Endothelial cell of umbilical vein (primary cell): ENCODE measurements around the gene KCNQ2. TPM values are rescaled to one million over a fixed set of nuclear protein-coding genes. Genes with fewer than 3 reads are reported as not detected.

Experiments
- BruUV-seq: library from RNA; stranded (reverse); fragments of 400-500 nt; replicated peaks from 2 replicates; lab custom pipeline; 2021; lab: Mats Ljungman, UMichigan
- CTCF ChIA-PET: fragments of 300-600, 350-600 bp; sonication (Branson Sonifier 250); formaldehyde crosslinking; loops from one replicate; lab custom pipeline; 2021; ENCODE audit warnings: antibody characterized with exemption, inconsistent platforms; lab: Charles Lee
- POLR2A ChIA-PET: fragments of 300-600, 350-600 bp; sonication (Branson Sonifier 250); formaldehyde crosslinking; loops from one replicate; lab custom pipeline; 2021; ENCODE audit warnings: antibody characterized with exemption, inconsistent platforms; lab: Charles Lee
- DNase-seq: peaks from one replicate; pipeline ENCODE4 v3.0.0-alpha.2; 2011; ENCODE audit warnings: low read depth, low spot score
- FAIRE-seq: peaks from 2 replicates; lab custom pipeline; 2011; peaks lifted over from hg19 to GRCh38; lab: Jason Lieb, UNC
- H2AFZ ChIP-seq: 2 replicates; pipeline ENCODE4 v1.6.0; 2012; ENCODE audit warnings: low read depth, low read length, control low read depth, inconsistent platforms
- H3K27ac ChIP-seq: 2 replicates; pipeline ENCODE4 v1.5.1; 2011; ENCODE audit warnings: low read depth, mild to moderate bottlenecking, control low read depth, low read length, moderate library complexity; ENCODE audit not compliant: insufficient read depth
- H3K27me3 ChIP-seq, 2 experiments: 2 replicates each; pipeline versions ENCODE4 v1.6.0 to v1.6.1; 2011; ENCODE audit warnings: low read length in 2 of 2, mixed read lengths in 1 of 2; ENCODE audit not compliant: control insufficient read depth in 2 of 2, insufficient read depth in 2 of 2
- H3K36me3 ChIP-seq, 2 experiments: 2 replicates in 1 of 2; 3 replicates in 1 of 2; pipeline ENCODE4 v1.5.1; 2011; ENCODE audit warnings: low read length in 2 of 2, mild to moderate bottlenecking in 1 of 2, moderate library complexity in 1 of 2; ENCODE audit not compliant: control insufficient read depth in 2 of 2, insufficient read depth in 2 of 2; ENCODE audit errors: extremely low read depth in 1 of 2
- H3K4me1 ChIP-seq: 3 replicates; pipeline ENCODE4 v1.5.1; 2011; ENCODE audit warnings: mild to moderate bottlenecking, low read length; ENCODE audit not compliant: control insufficient read depth, insufficient read depth; ENCODE audit errors: extremely low read depth
- H3K4me2 ChIP-seq: 2 replicates; pipeline ENCODE4 v1.6.1; 2011; ENCODE audit warnings: low read length, control low read depth, mixed read lengths; ENCODE audit not compliant: insufficient read depth
- H3K4me3 ChIP-seq, 3 experiments: fragments of 200-600 bp in 1 of 3; sonication (generic), shearing (Covaris generic) in 1 of 3; replicated peaks in 1 of 3; 2 replicates each; pipeline ENCODE4 v1.5.1; 2011 to 2016; ENCODE audit warnings: control low read depth in 3 of 3, low read length in 3 of 3, mild to moderate bottlenecking in 2 of 3, inconsistent platforms in 1 of 3, low read depth in 1 of 3, moderate library complexity in 1 of 3; ENCODE audit not compliant: insufficient read depth in 1 of 3
- H3K79me2 ChIP-seq: 2 replicates; pipeline ENCODE4 v1.6.0; 2012; ENCODE audit warnings: low read length, inconsistent platforms; ENCODE audit not compliant: control insufficient read depth, insufficient read depth
- H3K9ac ChIP-seq: replicated peaks from 2 replicates; pipeline ENCODE3; 2011; ENCODE audit warnings: low read length, control low read depth; ENCODE audit not compliant: insufficient read depth; ENCODE audit errors: extremely low read depth
- H3K9me1 ChIP-seq: replicated peaks from 3 replicates; pipeline ENCODE4 v1.6.0; 2011; ENCODE audit warnings: mild to moderate bottlenecking, low read length; ENCODE audit not compliant: control insufficient read depth, insufficient read depth; ENCODE audit errors: extremely low read depth
- H3K9me3 ChIP-seq: replicated peaks from 2 replicates; pipeline ENCODE4 v1.5.1; 2012; ENCODE audit warnings: low read length, inconsistent platforms; ENCODE audit not compliant: control insufficient read depth, insufficient read depth
- H4K20me1 ChIP-seq: replicated peaks from 2 replicates; pipeline ENCODE3; 2011; ENCODE audit warnings: mild to moderate bottlenecking, low read length; ENCODE audit not compliant: control insufficient read depth, insufficient read depth; ENCODE audit errors: extremely low read depth
- EZH2 ChIP-seq: IDR thresholded peaks from 2 replicates; pipeline ENCODE4 v1.6.1; 2012; ENCODE audit warnings: borderline replicate concordance, low read depth, mild to moderate bottlenecking, moderate library complexity, low read length, inconsistent platforms; ENCODE audit not compliant: severe bottlenecking
- FOS ChIP-seq: IDR thresholded peaks from 2 replicates; pipeline ENCODE4 v1.6.1; 2011; ENCODE audit warnings: mild to moderate bottlenecking, low read length, moderate library complexity, borderline replicate concordance; ENCODE audit not compliant: insufficient read depth
- GATA2 ChIP-seq: IDR thresholded peaks from 2 replicates; pipeline ENCODE4 v1.7.0; 2011; ENCODE audit warnings: low read depth, mild to moderate bottlenecking, moderate library complexity, mixed read lengths, low read length; ENCODE audit not compliant: insufficient read length, insufficient read depth
- JUN ChIP-seq: IDR thresholded peaks from 2 replicates; pipeline ENCODE4 v1.6.1; 2011; ENCODE audit warnings: borderline replicate concordance, low read depth; ENCODE audit not compliant: insufficient read length, insufficient read depth
- MYC ChIP-seq: IDR thresholded peaks from one replicate; pipeline ENCODE4 v1.6.1; 2011; ENCODE audit warnings: mild to moderate bottlenecking, low read depth, low read length
- POLR2A ChIP-seq: IDR thresholded peaks from 2 replicates; pipeline ENCODE4 v1.6.1; 2012; ENCODE audit warnings: low read depth, mild to moderate bottlenecking, control low read depth, low read length
- POLR2AphosphoS5 ChIP-seq: IDR thresholded peaks from 2 replicates; pipeline ENCODE4 v1.6.1; 2012; ENCODE audit warnings: low read depth, mild to moderate bottlenecking, control low read depth, low read length, moderate library complexity; ENCODE audit not compliant: insufficient read depth
- dilution Hi-C: fragments of 300-500 bp; cut with MboI; formaldehyde crosslinking; loops from one replicate; pipeline ENCODE4 v1.15.0; 2019; ENCODE audit warnings: low sequenced_read_pairs; ENCODE audit not compliant: extremely low pct_ligation_motif_present
- intact Hi-C: fragments of 100-400 bp; cut with micrococcal nuclease; formaldehyde crosslinking; loops from one replicate; pipeline ENCODE4 v1.10.0; 2022
- polyA plus RNA-seq, 4 experiments: library from polyadenylated mRNA; depleted of rRNA in 3 of 4; stranded (reverse) in 3 of 4; unstranded in 1 of 4; fragments of >200 nt; gene quantifications; 2 replicates each; pipeline versions ENCODE4 v1.2.1 to v1.2.3, GENCODE V29; 2011 to 2012; ENCODE audit warnings: missing spikeins in 1 of 4
- total RNA-seq: library from RNA; stranded (reverse); gene quantifications from 2 replicates; pipeline ENCODE4 v1.2.3, GENCODE V29; 2021
- TF ChIP-seq, protein P1 (sequence below), 2 donors: IDR thresholded peaks; 1 replicate in 1 of 2; 2 replicates in 1 of 2; pipeline ENCODE4 v1.5.1; 2011; ENCODE audit warnings: low read length in 2 of 2, mild to moderate bottlenecking in 2 of 2, moderate library complexity in 2 of 2, control low read depth in 1 of 2, inconsistent platforms in 1 of 2, low read depth in 1 of 2; ENCODE audit not compliant: insufficient read depth in 1 of 2; ENCODE audit errors: extremely low read depth in 1 of 2
- TF ChIP-seq, protein P2 (sequence below): IDR thresholded peaks from 2 replicates; pipeline ENCODE4 v1.6.1; 2011; ENCODE audit not compliant: insufficient read depth, insufficient read length

The KCNQ2 gene
- total and polyA plus RNA-seq, 2 donors (not counting 3 experiments of a cell fraction or from before 2014, with no cell fraction given): not detected

DNA sequence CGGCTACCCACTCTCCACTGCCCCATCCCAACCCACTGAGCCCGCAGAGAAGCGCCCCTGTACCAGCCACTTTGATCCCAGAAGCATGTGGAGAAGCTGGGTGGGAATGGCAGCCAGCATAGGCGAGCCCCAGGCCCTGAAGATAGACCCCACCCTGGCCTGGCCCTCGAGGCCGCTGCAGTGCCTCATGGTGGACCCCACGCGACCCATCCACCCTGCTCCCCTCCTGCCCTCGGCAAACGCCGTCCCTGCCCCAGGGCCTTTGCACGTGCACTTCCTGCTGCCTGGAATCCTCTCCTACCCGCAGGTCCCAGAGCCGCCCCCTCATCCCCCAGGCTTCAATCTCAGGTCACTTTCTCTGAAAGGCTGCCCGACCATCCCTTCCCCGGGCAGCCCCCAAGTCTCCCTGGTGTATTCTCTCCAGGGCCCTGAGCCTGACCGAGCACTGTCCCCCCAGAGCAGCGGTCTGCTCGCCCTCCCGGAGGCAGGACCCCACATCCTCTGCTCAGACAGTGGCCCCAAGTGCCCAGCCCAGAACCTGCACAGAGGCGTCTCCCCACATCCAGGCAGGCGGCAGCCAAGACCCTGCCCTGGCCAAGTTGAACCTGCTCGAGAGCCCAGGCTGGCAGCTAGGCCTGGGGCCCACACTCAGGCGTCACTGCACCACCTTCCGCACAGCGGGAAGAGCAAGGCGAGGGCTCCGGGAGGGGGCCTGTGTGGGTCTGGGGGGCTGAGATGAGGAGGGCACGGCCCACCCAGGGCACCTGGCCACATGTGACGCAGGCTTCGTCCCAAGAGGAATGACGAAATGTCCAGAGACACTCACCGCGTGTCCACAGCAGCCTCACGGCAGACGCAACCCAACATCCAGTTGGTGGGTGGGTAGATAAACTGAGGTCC lies 14.0 kb downstream of the KCNQ2 start:
- ChIA-PET POLR2A (no interaction called here), CTCF (no interaction called here)
- dilution Hi-C loops (no loop called here), intact Hi-C loops (no loop called here)
- H3K27ac ChIP-seq: no peak overlapping the region
- H3K9me3 ChIP-seq: no peaks in the 10 kb centered on the region
- DNase-seq: no peak
- TF ChIP-seq POLR2A: no peak
- no peak for TF ChIP-seq GATA2
- no peak for TF ChIP-seq MYC
- no peak for TF ChIP-seq EZH2
- TF ChIP-seq JUN: no peak
- no peaks in the 10 kb centered on the region for H3K4me1 ChIP-seq
- H3K36me3 ChIP-seq: no peaks in the 10 kb centered on the region
- H3K4me2 ChIP-seq: no peak overlapping the region
- no peaks in the 10 kb centered on the region for H3K79me2 ChIP-seq
- no TSS peak for BruUV-seq
- no peaks in the 10 kb centered on the region for H3K9me1 ChIP-seq
- no peak for FAIRE-seq
- no peak overlapping the region for H3K4me3 ChIP-seq
- peaks cover 5 to 11% of the 10 kb centered on the region in 2 experiments for H3K27me3 ChIP-seq
- no peak overlapping the region for H3K9ac ChIP-seq
- H2AFZ ChIP-seq: no peak overlapping the region
- no peaks in the 10 kb centered on the region for H4K20me1 ChIP-seq

DNA sequence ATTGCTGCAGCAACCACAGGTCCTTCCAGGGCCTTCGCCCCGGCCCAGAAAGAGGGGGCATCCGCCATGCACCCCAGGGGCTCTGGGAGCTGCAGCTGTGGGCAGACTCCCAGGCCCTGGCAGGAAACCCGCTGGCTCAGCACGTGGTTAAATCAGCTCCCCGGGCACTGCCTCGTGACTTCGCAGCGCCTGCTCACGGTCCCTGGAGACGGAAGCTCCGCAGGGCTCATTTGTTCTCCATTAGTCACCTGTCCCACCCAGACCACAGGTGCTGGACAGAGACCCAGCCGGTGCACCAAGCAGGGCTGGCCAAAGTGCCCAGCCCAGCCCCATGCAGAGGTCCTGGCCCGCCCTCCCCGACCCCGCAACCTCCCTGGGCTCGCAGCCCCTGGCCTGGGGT lies 14.7 kb downstream of the KCNQ2 start:
- dilution Hi-C loops: no loop called here
- intact Hi-C loops: no loop called here
- BruUV-seq: no TSS peak
- ChIA-PET CTCF (no interaction called here), POLR2A (no interaction called here)
- no peak overlapping the region for H3K4me3 ChIP-seq
- DNase-seq (no peak), FAIRE-seq (no peak)
- H3K4me1 ChIP-seq: no peaks in the 10 kb centered on the region
- TF ChIP-seq EZH2: no peak
- TF ChIP-seq, protein P1, sequence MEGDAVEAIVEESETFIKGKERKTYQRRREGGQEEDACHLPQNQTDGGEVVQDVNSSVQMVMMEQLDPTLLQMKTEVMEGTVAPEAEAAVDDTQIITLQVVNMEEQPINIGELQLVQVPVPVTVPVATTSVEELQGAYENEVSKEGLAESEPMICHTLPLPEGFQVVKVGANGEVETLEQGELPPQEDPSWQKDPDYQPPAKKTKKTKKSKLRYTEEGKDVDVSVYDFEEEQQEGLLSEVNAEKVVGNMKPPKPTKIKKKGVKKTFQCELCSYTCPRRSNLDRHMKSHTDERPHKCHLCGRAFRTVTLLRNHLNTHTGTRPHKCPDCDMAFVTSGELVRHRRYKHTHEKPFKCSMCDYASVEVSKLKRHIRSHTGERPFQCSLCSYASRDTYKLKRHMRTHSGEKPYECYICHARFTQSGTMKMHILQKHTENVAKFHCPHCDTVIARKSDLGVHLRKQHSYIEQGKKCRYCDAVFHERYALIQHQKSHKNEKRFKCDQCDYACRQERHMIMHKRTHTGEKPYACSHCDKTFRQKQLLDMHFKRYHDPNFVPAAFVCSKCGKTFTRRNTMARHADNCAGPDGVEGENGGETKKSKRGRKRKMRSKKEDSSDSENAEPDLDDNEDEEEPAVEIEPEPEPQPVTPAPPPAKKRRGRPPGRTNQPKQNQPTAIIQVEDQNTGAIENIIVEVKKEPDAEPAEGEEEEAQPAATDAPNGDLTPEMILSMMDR (IDR thresholded peaks at IDR 0.05; ENCODE audit: extremely low read depth in 1 of 2, insufficient read depth in 1 of 2, low read depth in 1 of 2, low read length in 2 of 2): no peak
- TF ChIP-seq MYC: no peak
- no peak for TF ChIP-seq JUN
- no peak for TF ChIP-seq FOS
- TF ChIP-seq POLR2A: no peak
- TF ChIP-seq POLR2AphosphoS5: no peak
- TF ChIP-seq, protein P2, sequence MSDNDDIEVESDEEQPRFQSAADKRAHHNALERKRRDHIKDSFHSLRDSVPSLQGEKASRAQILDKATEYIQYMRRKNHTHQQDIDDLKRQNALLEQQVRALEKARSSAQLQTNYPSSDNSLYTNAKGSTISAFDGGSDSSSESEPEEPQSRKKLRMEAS: no peak
- H4K20me1 ChIP-seq: no peaks in the 10 kb centered on the region
- H2AFZ ChIP-seq: no peak overlapping the region
- no peaks in the 10 kb centered on the region for H3K9me3 ChIP-seq
- H3K4me2 ChIP-seq: no peak overlapping the region
- H3K27me3 ChIP-seq: peaks cover 5 to 11% of the 10 kb centered on the region in 2 experiments
- no peak overlapping the region for H3K9ac ChIP-seq
- no peak overlapping the region for H3K27ac ChIP-seq
- H3K36me3 ChIP-seq: no peaks in the 10 kb centered on the region
- H3K9me1 ChIP-seq: no peaks in the 10 kb centered on the region
- H3K79me2 ChIP-seq: no peaks in the 10 kb centered on the region
